Right forelimb (tissue), 1 donor: ENCODE results near the gene POLRMT.
"Not testable (repeated sequence)": the region's sequence is repeated elsewhere in the genome, so short reads cannot be mapped to it uniquely, and the experiment has no call there.

Source experiments
- DNase-seq: peaks from one replicate; pipeline ENCODE4 v3.0.0-alpha.2; 2018

POLRMT gene

DNA sequence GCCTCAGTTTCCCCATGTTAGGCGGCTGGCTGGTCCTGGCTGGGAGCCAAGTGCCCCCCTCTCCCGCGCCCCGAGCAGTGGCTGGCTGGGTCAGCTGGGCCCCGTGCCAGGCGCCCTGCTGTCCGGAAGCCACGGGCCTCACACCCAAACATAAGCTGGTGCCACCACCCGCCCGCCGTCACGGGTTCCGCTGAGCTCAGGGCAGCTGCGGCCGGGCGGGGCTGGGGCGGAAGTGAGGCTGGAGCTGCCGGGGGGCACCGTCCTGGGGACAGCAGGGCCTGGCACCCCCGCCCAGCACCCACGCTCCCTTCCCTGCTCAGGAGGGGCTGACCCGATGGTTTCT, 24.4 kb downstream of the POLRMT start:
- no peak for DNase-seq

DNA sequence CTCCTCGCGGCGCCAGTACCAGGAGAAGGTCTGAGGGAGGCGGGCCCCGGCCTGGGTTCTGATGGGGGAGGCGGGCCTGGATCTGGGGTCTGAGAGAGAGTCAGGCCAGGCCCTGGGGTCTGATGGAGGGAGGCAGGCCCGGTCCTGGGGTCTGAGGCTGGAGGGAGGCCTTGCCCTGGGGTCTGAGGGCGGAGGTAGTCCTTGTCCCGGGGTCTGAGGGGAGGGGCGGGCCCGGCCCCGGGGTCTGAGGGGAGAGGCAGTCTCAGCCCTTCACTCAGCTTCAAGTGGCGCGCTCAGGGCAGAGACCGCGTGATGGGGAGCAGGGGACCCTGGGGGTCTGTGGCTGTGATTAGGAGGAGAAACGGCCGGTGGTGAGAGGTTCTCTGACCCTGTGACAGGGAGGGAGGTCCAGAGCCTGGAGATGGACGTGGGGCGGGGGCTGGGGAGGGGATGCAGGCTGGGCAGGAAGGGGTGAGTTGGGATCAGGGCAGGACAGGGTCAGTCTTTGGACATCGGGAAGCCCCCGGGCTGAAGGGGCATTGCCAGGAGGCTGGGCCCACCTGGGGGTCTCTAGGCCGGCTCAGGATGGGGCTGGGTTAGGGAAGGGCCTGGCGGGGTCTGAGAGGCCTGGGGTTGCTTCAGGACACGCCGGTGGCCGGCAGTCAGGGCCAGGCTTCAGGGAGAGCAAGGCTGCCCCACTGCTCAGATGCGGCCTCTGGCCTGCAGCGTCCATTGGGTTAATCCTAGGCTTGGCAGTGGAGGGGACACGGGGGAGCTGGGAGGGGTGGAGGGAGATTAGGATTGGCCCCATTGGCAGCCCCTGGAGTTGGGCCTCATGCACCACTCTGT, 25.0 kb downstream of the POLRMT start:
- DNase-seq = no peak

DNA sequence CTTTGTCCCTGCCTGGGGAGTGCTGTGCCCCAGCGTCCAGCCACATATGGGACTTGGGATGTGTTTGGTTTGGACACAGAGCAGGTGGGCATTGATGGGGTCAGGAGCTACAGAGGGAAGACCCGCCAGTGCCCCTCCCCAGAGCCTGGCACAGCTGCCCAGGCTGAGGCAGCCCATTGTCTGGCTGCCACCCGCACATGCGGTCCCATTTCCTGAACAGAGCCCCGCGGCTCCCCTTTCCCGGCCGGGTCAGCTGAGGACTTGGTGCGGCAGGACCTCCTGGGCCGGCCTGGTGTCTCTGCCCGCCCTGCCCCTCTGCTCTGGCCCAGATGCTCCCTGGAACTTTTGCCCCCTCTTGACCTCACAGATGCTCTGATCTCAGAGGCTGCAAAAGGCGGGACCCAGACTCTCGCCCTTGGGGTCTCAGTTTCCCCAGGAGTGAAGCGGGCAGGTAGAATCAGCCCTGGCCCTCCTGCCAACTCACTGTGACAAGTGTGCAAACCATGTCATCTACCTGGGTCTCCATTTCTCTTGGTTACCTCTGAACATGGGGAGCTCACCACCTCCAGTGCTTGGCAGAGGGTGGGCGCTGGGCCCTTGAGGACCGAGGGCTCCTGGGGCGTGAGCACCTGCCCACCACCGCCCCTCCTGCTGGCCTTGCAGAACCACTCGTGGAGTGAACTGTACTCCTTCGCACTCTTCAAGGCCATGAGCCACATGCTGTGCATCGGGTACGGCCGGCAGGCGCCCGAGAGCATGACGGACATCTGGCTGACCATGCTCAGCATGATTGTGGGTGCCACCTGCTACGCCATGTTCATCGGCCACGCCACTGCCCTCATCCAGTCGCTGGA, 25.8 kb downstream of the POLRMT start:
- no peak for DNase-seq

DNA sequence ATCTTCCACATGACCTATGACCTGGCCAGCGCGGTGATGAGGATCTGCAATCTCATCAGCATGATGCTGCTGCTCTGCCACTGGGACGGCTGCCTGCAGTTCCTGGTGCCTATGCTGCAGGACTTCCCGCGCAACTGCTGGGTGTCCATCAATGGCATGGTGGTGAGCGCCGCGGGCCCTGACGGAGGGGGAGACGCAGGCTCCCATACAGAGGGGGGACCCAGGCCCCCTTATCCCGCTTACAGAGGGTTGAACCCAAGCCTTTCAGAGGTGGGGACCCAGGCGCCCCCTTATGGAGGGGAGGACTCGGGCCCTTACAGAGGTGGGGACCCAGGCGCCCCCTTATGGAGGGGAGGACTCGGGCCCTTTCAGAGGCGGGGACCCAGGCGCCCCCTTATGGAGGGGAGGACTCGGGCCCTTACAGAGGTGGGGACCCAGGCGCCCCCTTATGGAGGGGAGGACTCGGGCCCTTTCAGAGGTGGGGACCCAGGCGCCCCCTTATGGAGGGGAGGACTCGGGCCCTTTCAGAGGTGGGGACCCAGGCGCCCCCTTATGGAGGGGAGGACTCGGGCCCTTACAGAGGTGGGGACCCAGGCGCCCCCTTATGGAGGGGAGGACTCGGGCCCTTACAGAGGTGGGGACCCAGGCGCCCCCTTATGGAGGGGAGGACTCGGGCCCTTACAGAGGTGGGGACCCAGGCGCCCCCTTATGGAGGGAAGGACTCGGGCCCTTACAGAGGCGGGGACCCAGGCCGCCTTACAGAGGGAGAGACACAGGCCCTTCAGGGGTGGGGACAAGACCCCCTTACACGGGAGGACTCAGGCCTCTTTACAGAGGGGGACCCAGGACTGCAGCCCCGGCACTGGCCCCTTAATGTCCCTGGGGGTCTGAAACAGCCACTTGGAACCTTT, 28.0 kb downstream of the POLRMT start:
- DNase-seq = not testable (repeated sequence)

DNA sequence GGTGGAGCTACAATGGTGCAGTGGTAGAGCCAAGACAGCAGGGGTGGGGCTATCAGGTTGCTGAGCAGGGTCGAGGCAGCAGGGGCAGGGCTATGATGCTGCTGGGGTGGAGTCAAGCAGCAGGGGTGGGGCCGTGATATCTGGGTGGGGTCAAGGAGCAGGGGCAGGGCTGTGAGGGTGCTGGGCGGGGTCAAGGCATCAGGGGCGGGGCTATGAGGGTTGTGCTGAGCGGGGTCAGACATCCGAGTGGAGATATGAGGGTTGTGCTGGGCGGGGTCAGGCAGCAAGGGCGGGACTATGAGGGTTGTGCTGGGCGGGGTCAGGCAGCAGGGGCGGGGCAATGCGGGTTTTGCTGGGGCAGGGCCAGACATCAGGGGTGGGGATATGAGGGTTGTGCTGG, 29.0 kb downstream of the POLRMT start:
- DNase-seq = no peak

DNA sequence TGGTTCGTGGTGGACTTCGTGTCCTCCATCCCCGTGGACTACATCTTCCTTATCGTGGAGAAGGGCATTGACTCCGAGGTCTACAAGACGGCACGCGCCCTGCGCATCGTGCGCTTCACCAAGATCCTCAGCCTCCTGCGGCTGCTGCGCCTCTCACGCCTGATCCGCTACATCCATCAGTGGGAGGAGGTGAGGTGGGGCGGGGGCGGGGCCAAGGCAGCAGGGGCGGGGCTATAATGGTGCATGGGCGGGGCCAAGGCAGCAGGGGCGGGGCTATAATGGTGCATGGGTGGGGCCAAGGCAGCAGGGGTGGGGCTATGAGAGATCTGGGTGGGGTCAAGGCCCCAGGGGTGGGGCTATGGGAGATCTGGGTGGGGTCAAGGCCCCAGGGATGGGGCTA, 29.6 kb downstream of the POLRMT start:
- DNase-seq = not testable (repeated sequence)

DNA sequence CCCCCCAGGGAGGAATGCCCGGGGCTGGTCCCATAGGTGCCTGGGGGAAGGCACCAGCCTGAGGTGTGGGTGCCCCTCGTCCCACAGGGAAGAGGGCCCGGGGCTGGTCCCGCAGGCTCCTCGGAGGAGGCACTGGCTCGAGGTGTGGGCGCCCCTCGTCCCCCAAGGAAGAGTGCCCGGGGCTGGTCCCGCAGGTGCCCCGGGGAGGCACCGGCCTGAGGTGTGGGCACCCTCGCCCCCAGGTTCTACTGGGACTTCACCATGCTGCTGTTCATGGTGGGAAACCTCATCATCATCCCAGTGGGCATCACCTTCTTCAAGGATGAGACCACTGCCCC, 30.1 kb downstream of the POLRMT start:
- not testable (repeated sequence) for DNase-seq

DNA sequence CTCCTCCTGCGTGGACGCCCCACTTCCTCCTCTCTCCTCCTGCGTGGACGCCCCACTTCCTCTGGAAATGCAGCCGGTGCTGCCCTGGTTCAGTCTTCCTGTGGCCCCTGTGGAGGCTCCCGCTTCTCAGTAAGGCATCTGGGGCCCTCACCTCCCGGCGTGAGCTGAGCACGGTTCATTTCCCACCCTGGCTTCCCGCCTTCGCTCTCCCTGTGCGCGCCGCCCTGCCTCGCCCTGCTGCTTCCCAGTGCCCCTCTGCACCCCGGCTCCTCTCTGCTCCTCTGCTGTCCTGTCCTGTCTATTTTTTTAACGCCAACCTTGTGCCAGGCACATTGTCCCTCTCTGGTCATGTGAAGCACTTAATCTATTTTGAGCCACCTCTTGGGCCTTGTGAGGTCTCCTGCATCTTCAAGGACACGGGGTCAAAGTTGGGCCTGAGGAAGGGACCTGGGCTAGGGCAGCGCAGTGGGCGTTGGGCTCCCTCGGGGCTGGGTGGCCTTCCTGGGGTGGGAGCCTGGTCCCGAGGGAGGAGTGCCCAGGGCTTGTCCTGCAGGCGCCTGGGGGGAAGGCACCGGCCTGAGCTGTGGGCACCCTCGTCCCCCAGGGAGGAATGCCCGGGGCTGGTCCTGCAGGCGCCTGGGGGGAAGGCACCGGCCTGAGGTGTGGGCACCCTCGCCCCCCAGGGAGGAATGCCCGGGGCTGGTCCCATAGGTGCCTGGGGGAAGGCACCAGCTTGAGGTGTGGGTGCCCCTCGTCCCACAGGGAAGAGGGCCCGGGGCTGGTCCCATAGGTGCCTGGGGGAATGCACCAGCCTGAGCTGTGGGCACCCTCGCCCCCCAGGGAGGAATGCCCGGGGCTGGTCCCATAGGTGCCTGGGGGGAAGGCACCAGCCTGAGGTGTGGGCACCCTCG, 30.7 kb downstream of the POLRMT start:
- no peak for DNase-seq

DNA sequence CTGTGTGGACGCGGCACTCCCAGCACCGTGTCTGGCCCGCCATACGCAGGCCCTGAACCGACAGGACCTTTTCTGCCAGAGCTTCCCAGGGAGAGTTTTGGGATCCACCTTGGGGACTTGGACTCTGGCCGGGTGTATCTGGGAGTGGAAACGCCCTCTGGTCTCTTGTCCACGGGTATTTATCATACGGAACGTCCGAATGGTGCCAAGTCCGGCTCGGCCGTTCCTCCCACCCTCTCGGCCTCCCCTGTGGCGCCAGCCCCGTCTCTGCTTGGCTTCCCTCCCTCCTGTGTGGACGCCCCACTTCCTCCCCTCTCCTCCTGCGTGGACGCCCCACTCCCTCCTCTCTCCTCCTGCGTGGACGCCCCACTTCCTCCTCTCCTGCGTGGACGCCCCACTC, 31.5 kb downstream of the POLRMT start:
- no peak for DNase-seq

DNA sequence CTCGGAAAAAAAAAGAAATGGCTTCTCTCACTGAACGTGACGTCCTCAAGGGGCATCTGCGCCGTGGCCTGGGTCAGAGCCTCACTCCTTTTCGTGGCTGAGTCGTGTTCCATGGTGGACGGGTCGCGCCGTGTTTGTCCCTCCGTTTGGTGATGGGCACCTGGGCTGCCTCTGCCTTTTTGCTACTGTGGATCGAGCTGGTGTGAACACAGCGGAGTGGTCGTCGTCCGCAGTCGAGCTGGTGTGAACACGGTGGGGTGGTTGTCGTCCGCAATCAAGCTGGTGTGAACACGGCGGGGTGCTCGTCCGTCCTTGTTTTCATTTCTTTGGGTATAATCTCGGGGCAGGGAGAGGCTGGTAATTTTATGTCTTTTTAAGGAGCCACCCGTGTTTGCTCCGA, 32.0 kb downstream of the POLRMT start:
- DNase-seq = no peak

DNA sequence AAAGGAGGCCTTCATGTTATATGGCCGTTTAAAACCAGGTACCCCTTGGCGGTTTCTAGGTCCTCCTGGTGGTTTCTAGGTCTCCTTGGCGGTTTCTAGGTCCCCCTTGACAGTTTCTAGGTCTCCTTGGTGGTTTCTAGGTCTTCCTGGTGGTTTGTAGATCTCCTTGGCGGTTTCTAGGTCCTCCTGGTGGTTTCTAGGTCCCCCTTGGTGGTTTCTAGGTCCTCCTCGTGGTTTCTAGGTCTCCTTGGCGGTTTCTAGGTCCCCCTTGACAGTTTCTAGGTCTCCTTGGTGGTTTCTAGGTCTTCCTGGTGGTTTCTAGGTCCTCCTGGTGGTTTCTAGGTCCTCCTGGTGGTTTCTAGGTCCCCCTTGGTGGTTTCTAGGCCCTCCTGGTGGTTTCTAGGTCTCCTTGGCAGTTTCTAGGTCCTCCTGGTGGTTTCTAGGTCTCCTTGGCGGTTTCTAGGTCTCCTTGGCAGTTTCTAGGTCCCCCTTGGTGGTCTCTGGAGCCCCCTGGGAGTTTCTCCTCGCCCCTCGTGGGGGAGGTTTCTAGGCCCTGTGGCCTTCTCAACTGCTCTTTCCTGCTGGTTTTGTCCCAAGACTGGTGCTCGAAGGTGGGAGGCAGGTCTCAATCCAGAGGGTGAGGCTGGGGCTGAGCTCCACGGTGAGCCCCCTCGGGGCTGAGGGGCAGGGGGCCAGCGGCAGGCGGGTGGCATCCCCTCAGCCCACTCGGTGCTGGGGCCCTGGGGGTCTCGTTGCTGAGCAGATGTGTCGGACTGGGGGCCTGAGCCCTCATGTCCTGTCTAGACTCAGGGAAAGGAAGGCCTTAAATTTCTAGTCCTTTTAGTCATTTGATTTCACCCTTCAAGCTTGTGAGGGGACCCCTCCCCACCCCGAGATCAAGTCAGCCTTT, 35.7 kb downstream of the POLRMT start:
- DNase-seq = no peak

DNA sequence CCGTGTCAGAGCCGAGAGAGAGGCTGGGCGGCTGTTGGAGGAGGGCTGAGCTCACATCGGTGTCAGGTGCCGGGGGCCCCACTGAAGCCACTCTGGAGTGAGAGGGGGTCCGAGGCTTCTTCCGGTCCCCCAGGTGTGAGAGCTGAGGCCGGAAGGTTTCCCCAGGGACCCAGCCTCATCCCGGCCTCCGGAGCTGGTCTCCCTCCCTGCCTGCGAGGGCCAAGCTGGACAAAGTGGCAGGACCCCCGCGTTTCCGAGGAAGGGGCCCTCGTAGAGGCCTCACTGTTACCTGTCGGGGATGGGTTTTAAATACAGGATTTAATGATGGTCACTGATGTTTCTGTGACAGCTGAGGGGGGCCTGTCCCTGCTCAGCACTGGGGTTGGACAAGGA, 37.1 kb downstream of the POLRMT start:
- DNase-seq = no peak

DNA sequence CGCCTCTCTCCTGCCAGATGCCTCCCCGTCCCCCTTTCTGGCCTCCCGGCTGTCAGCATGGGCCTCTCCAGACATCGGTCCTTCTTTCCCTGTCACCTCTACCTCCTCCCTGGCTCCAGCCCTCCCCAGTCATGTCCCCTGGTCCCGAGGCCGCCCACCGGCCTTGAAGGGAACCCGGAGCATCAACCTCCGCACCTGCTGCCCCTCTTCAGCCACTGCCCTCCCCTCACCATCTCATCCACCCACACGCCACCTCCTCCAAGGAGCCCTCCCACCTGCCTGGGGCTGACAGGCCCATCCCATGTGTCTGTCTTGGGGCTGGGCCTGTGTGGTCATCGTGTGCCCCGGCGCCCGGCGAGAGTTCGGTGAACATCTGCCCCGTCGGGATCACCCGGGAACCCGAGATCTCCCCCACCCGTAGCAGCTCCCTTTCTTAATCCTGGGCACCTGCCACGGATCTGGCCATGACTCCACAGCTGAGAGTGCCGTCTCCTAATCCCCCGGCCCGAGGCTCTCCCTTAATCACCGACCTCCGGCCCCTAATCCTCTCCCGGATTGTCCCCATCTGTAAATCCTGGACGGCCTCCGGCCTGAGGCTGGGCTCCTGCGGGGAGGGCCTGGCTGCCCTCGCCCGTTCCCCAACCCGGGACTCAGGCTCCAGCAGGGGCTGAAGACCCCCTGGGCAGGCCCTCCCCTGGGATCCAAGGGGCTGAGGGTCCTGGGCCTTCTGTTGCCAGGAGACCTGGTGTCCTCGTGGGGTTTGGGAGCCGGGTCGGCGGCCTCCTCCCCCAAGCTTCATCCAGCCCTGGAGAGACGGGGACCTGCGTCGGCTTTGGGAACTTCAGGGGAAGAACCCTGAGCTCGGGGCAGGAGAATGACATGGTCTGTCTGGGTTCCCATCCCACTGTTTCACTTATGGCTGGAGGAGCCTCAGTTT, 37.7 kb downstream of the POLRMT start:
- DNase-seq = no peak

DNA sequence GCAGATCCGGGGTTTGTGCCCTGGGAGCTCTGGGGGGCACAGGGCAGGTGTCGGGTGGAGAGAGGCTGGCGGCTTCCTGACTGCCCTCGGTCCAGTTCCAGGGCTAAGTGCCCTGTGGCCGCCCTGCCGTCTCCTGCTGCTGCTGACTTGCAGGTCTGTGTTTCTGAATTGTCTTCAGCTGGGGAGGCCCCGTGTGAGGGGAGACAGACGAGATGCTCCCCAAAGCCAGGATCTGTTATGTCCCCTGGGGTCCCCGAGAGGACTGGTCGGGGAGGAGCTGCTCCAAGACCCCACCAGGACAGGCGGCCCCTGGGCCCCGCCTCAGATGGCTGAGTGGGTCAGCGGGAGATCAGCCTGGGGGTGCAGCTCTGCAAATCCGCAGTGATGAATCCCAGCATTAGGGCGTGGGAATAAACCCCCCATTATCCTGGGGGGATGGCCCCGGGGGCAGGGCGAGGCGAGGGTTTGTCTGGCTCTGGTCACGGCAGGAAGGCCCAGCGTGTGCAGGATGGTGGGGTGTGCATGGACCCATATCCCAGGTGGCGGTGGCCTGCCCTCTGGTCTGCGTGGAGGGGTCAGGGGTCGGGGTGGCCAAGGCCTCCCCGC, 39.0 kb downstream of the POLRMT start:
- DNase-seq = no peak

DNA sequence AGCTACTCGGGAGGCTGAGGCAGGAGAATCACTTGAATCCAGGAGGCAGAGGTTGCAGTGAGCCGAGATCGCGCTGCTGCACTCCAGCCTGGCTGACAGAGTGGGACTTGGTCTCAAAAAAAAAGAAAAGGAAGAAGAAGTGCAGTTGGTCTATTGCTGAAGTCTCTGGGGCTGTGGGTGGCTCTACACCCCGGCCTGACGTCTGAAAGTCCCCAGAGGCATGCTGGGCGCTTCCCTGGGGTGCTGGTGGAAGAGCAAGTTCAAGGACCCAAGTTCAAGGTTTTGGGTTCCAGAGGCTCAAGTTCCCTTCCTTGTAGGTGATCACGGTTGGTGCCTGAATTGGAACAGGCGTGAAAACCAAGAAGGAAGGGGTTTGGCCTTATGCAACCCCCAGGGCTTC, 39.8 kb downstream of the POLRMT start:
- DNase-seq = no peak

DNA sequence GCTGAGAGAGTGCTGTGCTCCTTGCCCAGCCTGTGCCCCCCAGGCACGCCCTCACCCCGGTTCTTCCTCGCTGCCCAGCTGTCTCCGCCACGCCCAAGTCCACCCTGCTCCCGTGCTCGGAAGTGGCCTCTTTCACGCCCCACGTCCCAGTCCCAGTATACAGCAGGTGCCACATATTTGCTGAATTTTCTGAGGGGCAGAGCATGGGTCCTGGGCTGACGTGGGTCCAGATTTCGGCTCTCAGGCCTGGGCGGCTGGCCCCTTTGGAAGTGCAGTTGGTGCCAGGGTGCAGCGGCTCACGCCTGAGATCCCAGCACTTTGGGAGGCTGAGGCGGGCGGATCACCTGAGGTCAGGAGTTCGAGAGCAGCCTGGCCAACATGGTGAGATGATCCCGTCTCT, 40.3 kb downstream of the POLRMT start:
- DNase-seq = no peak

DNA sequence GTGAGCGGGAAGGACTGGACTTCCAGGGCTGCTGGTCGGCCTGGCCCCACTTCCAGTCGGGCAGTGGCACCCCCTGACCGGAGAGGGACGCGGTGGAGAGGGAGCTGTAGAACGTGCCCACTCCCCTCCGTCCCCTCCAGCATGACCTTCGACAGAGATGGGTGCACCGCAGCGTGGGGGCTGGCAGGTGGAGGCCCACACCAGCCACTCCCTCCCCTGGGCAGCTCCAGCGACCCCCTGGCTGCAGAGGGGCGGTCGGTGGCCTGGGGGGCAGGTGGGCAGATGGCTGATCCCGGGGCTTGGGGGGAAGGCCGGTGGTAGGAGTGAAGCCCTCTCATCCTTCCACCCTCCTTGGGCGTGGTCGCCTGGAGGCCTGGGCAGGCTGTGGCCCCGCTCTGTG, 41.2 kb downstream of the POLRMT start:
- no peak for DNase-seq

DNA sequence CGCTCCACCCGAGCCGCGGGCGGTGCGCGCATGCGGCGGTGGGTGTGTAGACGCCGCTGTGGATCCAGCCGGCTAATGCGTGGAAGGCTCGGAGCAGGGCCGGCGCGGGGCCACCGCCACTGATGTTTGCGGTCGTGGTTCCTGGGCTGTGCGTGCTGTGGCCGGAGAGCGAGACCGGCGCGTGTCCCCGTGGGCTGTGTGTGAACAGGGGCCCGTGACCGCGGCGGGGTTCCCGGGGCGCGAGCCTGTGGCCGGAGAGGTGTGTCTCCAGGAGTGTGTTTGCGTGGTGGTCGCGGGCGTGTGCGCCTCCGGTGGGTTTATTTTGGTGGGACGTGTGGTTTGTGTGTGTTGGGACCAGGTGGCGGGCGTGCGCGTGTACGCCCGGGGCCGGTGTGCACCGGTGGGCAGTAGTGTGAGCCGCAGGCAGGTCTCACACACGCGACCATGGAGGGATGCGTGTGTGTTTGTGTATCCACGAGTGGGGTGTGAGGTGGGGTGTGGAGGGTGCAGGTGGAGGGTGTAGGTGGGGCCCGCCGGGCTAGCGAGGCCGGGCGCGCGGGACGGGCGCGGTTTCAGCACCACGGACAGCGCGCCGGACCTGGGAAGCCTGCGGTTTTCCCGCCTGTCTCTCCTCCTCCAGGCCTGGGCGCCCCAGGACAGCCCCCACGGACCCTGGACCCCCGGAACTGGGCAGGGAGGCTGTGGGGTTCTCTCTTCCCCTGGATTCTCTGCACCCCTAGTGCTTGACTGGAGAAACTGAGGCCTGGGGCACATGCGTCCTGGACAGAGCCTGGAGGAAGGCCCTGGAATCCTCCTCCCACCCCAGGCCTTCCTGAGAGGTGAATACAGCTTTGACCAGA, 42.0 kb downstream of the POLRMT start:
- DNase-seq = no peak

DNA sequence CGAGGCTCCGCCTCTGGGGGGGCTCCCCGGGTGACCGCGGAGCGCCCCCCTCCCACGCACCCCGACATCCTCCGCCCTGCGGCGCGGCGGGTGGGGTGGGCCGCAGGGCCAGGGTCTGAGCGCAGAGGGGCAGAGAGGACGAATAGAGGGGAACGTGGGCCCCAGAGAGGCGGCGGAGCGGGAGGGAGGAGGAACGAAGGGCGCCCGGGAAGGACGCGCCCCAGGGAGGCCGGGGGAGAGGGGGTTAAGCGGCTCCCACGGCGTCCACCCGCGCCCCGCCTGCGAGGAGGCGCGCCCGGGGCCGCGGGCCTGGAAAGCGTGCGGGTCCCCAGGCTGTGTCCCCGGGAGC, 42.6 kb downstream of the POLRMT start:
- DNase-seq = no peak
